NCI-H748 treated with DMSO at 0.1 percent for 48 hours (cell line): ENCODE results near the gene CDK5R2.
"Not testable (repeated sequence)": the region's sequence is repeated elsewhere in the genome, so short reads cannot be mapped to it uniquely, and the experiment has no call there.

Source experiments
- DNase-seq: peaks from one replicate; lab custom pipeline; 2025; lab: John Stamatoyannopoulos, UW

CDK5R2 gene

GRCh38 chr2:218959141-218959731, at the start of gene CDK5R2:
Gene CDK5R2, plus strand, starts transcription at chr2:218959666. Its CDS starts 155 bp downstream, at chr2:218959821.
- peak; percentile 85 for DNase-seq

- DNase-seq, result no peak
These were observed 48.7 kb upstream of the CDK5R2 start for GRCh38 chr2:218910741-218911140.

- DNase-seq, result no peak
These were observed 39.0 kb upstream of the CDK5R2 start for GRCh38 chr2:218920504-218920903.

GRCh38 chr2:218924757-218925156, 34.7 kb upstream of the CDK5R2 start:
- no peak for DNase-seq

GRCh38 chr2:218925434-218925833, 34.0 kb upstream of the CDK5R2 start:
- no peak for DNase-seq

GRCh38 chr2:218927422-218927821, 32.0 kb upstream of the CDK5R2 start:
- peak; percentile 80 for DNase-seq

- no peak for DNase-seq
These were observed 31.6 kb upstream of the CDK5R2 start for GRCh38 chr2:218927876-218928275.

GRCh38 chr2:218930488-218930887, 29.0 kb upstream of the CDK5R2 start:
- not testable (repeated sequence) for DNase-seq

GRCh38 chr2:218931751-218932150, 27.7 kb upstream of the CDK5R2 start:
- not testable (repeated sequence) for DNase-seq

- no peak for DNase-seq
These were observed 14.6 kb upstream of the CDK5R2 start for GRCh38 chr2:218944759-218945404.

- no peak for DNase-seq
These were observed 12.8 kb upstream of the CDK5R2 start for GRCh38 chr2:218946621-218947020.

- DNase-seq, result no peak
These were observed 7.3 kb upstream of the CDK5R2 start for GRCh38 chr2:218952160-218952559.

GRCh38 chr2:218953366-218953954, 6.0 kb upstream of the CDK5R2 start:
- DNase-seq, result no peak

GRCh38 chr2:218954541-218955300, 4.7 kb upstream of the CDK5R2 start:
- DNase-seq, result no peak

- no peak for DNase-seq
These were observed 3.4 kb upstream of the CDK5R2 start for GRCh38 chr2:218956039-218956438.

- DNase-seq, result no peak
These were observed 1.8 kb upstream of the CDK5R2 start for GRCh38 chr2:218957671-218958070.

- DNase-seq, result no peak
These were observed 1.2 kb upstream of the CDK5R2 start for GRCh38 chr2:218958276-218958675.

- no peak for DNase-seq
These were observed 369 bp downstream of the CDK5R2 start for GRCh38 chr2:218959761-218960308.

- DNase-seq, result peak; percentile 33
These were observed 1.1 kb downstream of the CDK5R2 start for GRCh38 chr2:218960309-218961165.

GRCh38 chr2:218961229-218961628, 1.8 kb downstream of the CDK5R2 start:
- DNase-seq, result peak; percentile 40
